GM23248 (cell line): Measurements from ENCODE around the gene DENND2A.

Experiments used
- EZH2 ChIP-seq: fragments of 200-600 bp; sonication (generic); IDR thresholded peaks from 2 replicates; pipeline ENCODE4 v1.6.1; 2018; ENCODE audit warnings: antibody characterized with exemption, mild to moderate bottlenecking; ENCODE audit not compliant: insufficient read depth, poor library complexity, severe bottlenecking
- EZH2phosphoT487 ChIP-seq: fragments of 200-600 bp; sonication (generic); IDR thresholded peaks from 2 replicates; pipeline ENCODE4 v1.6.1; 2018; ENCODE audit warnings: antibody characterized with exemption, moderate library complexity, mild to moderate bottlenecking, low read depth; ENCODE audit not compliant: insufficient read depth

- TF ChIP-seq EZH2 (no peak), EZH2phosphoT487 (no peak)
These were observed 53.4 kb downstream of the DENND2A start for GRCh38 chr7:140587243-140587642.
